AML-193 (cell line): Measurements from ENCODE around the gene ANAPC2.
A peak's percentile ranks its signal among the peaks of the same experiment; 100 is the strongest.

Experiments
- DNase-seq, 2 experiments: peaks; one replicate each; lab custom pipeline; 2025; lab: John Stamatoyannopoulos, UW

ANAPC2 gene

GRCh38 chr9:137127301-137128157 lies 60.8 kb downstream of the ANAPC2 start:
- DNase-seq, result peak; percentile 60 to 70

GRCh38 chr9:137126786-137127185 lies 61.6 kb downstream of the ANAPC2 start:
- peak; percentile 16 to 42 for DNase-seq
